Fibroblast of skin of scalp (primary cell): ENCODE results near the gene AARS1.
"Not testable (repeated sequence)": the region's sequence is repeated elsewhere in the genome, so short reads cannot be mapped to it uniquely, and the experiment has no call there.

ENCODE experiments used
- DNase-seq: peaks from one replicate; pipeline ENCODE4 v3.0.0-alpha.2; 2013

Gene AARS1

DNA sequence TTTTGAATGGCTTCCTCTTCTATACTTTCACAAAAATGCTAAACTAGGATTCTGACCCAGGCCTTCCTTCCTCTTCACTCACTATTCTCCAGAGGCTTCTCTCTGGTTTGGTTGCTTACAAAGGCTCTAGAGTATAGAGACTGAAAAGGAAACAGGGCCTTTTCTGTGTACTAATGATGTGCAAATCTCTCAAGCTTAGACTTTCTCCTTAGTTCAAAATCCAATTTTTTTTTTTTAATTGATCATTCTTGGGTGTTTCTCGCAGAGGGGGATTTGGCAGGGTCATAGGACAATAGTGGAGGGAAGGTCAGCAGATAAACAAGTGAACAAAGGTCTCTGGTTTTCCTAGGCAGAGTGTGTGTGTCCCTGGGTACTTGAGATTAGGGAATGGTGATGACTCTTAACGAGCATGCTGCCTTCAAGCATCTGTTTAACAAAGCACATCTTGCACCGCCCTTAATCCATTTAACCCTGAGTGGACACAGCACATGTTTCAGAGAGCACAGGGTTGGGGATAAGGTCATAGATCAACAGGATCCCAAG is 65.3 kb downstream of the AARS1 start:
- not testable (repeated sequence) for DNase-seq

DNA sequence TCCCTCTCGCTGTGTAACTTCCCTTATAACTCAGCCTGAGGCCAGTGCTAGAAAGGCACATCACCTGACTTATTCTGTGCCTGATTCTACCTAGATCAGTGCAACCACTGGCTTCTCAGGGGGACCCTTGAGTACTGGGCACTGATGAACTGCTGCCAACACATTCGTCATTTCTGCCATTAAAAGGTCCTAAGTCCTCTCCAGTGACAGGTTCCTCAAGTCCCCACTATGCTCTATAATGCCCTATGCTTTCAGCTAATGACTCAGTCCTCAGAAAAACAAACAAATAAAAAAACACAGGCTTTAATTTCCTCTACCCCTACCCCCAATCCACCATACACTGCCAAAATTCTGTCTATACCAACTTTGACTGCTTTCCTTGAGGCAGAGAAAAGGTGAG is 66.1 kb downstream of the AARS1 start:
- not testable (repeated sequence) for DNase-seq

- DNase-seq, result not testable (repeated sequence)
Measured at GRCh38 chr16:70222574-70222973, 66.7 kb downstream of the AARS1 start.

DNA sequence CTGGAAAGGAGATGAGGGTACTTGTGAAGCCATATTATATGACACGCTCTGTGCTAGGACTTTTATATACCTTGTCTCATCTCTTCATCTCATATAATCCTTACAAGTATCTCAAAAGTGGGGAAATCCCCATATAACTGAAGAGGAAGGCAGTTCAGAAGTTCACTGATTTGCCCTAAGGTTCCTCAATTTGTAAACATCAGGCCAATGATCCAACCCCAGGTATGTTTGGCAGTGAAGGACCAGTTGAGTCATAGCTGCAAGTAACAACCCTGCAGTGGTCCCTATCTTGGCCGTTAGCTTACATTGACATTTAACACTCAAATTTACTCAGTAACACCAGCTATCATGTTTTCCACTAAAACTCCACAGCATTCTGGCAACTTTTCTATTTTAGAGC is 70.7 kb downstream of the AARS1 start:
- not testable (repeated sequence) for DNase-seq

- not testable (repeated sequence) for DNase-seq
Measured at GRCh38 chr16:70206382-70206781, 82.9 kb downstream of the AARS1 start.

- DNase-seq, result not testable (repeated sequence)
Measured at GRCh38 chr16:70204668-70205405, 84.5 kb downstream of the AARS1 start.

GRCh38 chr16:70204010-70204409 is 85.3 kb downstream of the AARS1 start:
- DNase-seq, result not testable (repeated sequence)

DNA sequence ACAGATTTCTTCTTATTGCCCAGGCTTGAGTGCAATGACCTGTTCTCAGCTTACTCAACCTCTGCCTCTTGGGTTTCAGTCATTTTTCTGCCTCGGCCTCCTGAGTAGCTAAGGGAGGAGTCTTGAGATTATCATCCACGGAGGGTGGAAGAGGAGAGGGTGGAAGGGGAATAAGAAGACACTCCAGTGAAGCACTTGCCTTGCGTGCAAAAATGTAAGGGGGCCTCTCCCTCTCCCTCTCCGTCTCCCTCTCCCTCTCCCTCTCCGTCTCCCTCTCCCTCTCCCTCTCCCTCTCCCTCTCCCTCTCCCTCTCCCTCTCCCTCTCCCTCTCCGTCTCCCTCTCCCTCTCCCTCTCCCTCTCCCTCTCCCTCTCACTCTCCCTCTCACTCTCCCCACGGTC is 85.8 kb downstream of the AARS1 start:
- not testable (repeated sequence) for DNase-seq
